Spleen (tissue), 7 donors: ENCODE measurements around the gene DUOXA2.

ENCODE experiments used
- CTCF ChIP-seq, 11 experiments: fragments of 200-600 bp in 7 of 11; fragments of 450-650 bp in 4 of 11; sonication (generic) in 4 of 11; IDR thresholded peaks in 8 of 11; conservative IDR thresholded peaks in 3 of 11; 1 replicate in 7 of 11; 2 replicates in 4 of 11; pipeline versions ENCODE4 v1.4.0 to v1.8.0; 2016 to 2021; ENCODE audit warnings: antibody characterized with exemption in 11 of 11, inconsistent platforms in 4 of 11, mild to moderate bottlenecking in 1 of 11
- POLR2A ChIP-seq, 3 donors: fragments of 450-650 bp; IDR thresholded peaks; one replicate each; pipeline ENCODE4 v1.5.1; 2017; ENCODE audit warnings: antibody characterized with exemption in 3 of 3, mild to moderate bottlenecking in 1 of 3
- donor health status: DM: no; HTN: no; CAD: no; lungs with moderate emphysema.
- donor health status: DM: no; HTN: no; CAD: no.
- donor health status: DM: no; HTN: no; CAD: no.

- peak; percentile 72 to 88 (median 83) for TF ChIP-seq CTCF (IDR thresholded peaks at IDR 0.05 in 8 of 11, conservative IDR thresholded peaks at IDR 0.05 in 3 of 11)
- no peak for TF ChIP-seq POLR2A (IDR thresholded peaks at IDR 0.05)
Measured at GRCh38 chr15:45162771-45163507, 48.8 kb downstream of the DUOXA2 start.
